Neural progenitor cell (in vitro differentiated cells): Measurements from ENCODE around the gene PTTG1IP. TPM values are rescaled to one million over a fixed set of nuclear protein-coding genes. Genes with fewer than 3 reads are reported as not detected.

Experiments
- DNase-seq: peaks from one replicate; pipeline ENCODE4 v3.0.0-alpha.2; 2016; ENCODE audit warnings: low spot score
- H2AFZ ChIP-seq: fragments of 200-600 bp; sonication (generic); replicated peaks from 2 replicates; pipeline ENCODE4 v1.6.1; 2016; ENCODE audit warnings: antibody characterized with exemption
- H3F3A ChIP-seq: fragments of 200-600 bp; sonication (generic); 2 replicates; pipeline ENCODE4 v1.6.1; 2016; ENCODE audit warnings: antibody characterized with exemption, low read depth
- H3K27ac ChIP-seq: fragments of 200-600 bp; sonication (generic); 2 replicates; pipeline ENCODE4 v1.5.1; 2016; ENCODE audit warnings: mild to moderate bottlenecking
- H3K27me3 ChIP-seq: fragments of 200-600 bp; sonication (generic); 2 replicates; pipeline ENCODE4 v1.6.1; 2016; ENCODE audit warnings: mild to moderate bottlenecking, moderate library complexity
- H3K36me3 ChIP-seq: fragments of 200-600 bp; sonication (generic); 2 replicates; pipeline ENCODE4 v1.5.1; 2016
- H3K4me1 ChIP-seq: fragments of 200-600 bp; sonication (generic); 2 replicates; pipeline ENCODE4 v1.6.1; 2016; ENCODE audit warnings: mixed run types
- H3K4me2 ChIP-seq: fragments of 200-600 bp; sonication (generic); 2 replicates; pipeline ENCODE4 v1.6.1; 2016
- H3K4me3 ChIP-seq: fragments of 200-600 bp; sonication (generic); 2 replicates; pipeline ENCODE4 v1.5.1; 2016
- H3K79me2 ChIP-seq: fragments of 200-600 bp; sonication (generic); 2 replicates; pipeline ENCODE4 v1.6.1; 2016; ENCODE audit warnings: low read depth
- H3K9ac ChIP-seq: fragments of 200-600 bp; sonication (generic); 2 replicates; pipeline ENCODE4 v1.6.1; 2016
- H3K9me3 ChIP-seq: fragments of 200-600 bp; sonication (generic); 2 replicates; pipeline ENCODE4 v1.5.1; 2016; ENCODE audit warnings: low read depth
- H4K20me1 ChIP-seq: fragments of 200-600 bp; sonication (generic); 2 replicates; pipeline ENCODE4 v1.6.1; 2016; ENCODE audit warnings: low read depth
- H3K27ac Mint-ChIP-seq: 3 replicates; pipeline ENCODE4 v1.8.0; 2021; ENCODE audit warnings: mixed read lengths
- H3K27me3 Mint-ChIP-seq: 2 replicates; pipeline ENCODE4 v1.8.0; 2022; ENCODE audit warnings: low read depth, mild to moderate bottlenecking, inconsistent platforms, moderate library complexity, mixed read lengths; ENCODE audit not compliant: insufficient read depth
- H3K36me3 Mint-ChIP-seq: 3 replicates; pipeline ENCODE4 v1.8.0; 2021; ENCODE audit warnings: mixed read lengths
- H3K4me1 Mint-ChIP-seq: 3 replicates; pipeline ENCODE4 v1.8.0; 2021; ENCODE audit warnings: mixed read lengths
- H3K4me3 Mint-ChIP-seq: 3 replicates; pipeline ENCODE4 v1.8.0; 2021; ENCODE audit warnings: mild to moderate bottlenecking, moderate library complexity, mixed read lengths
- H3K9me3 Mint-ChIP-seq: 3 replicates; pipeline ENCODE4 v1.8.0; 2020; ENCODE audit warnings: mixed read lengths
- EZH2 ChIP-seq: fragments of 200-600 bp; sonication (generic); IDR thresholded peaks from 2 replicates; pipeline ENCODE4 v1.6.1; 2017; ENCODE audit warnings: antibody characterized with exemption, mild to moderate bottlenecking, moderate library complexity
- EZH2phosphoT487 ChIP-seq: fragments of 200-600 bp; sonication (generic); IDR thresholded peaks from 2 replicates; pipeline ENCODE4 v1.6.1; 2017; ENCODE audit warnings: antibody characterized with exemption
- total RNA-seq: library from RNA; depleted of rRNA; stranded (reverse); fragments of >200 nt; gene quantifications from 2 replicates; pipeline ENCODE4 v1.2.3, GENCODE V29; 2015; ENCODE audit warnings: low replicate concordance
- TF ChIP-seq, protein P1 (sequence below): fragments of 200-600 bp; sonication (generic); IDR thresholded peaks from 2 replicates; pipeline ENCODE4 v1.5.1; 2017; ENCODE audit warnings: antibody characterized with exemption, mild to moderate bottlenecking

PTTG1IP gene
- total RNA-seq, 1 donor from 2014 or later = 162 TPM

DNA sequence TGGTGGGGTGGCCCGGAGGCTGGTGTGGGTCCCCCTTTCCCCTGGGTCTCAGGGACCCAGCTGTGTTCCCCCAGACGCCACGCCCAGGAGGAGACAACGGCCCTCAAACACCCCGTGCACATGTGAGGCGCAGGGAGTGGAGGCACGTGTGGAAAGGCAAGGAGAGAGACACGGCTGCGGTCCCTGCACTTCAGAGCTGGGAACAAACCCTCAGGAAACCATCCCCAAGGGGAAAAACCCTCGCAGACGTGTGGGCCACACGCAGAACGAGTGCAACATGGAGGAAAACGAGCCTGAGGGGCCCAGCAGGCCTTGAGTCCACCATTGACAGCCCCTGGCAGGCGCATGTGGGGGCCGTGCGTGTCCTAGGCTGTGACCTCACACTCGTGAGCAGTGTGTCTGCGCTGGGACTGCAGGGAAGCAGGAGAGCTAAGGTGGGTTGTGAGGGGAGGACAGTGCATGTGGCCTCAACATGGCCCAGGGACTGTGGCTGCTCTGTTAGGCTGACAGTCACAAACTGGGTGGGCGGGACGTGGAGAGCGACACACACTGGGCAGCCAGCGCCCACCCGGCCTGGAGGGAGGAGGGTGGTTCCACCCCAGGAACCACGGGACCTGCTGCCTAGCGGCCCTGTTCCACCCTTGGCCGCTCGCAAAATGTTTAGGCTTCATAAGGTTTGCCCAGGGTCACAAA lies 27.2 kb upstream of the PTTG1IP start:
- H3K79me2 ChIP-seq = no peaks in the 10 kb centered on the region
- peaks cover 10% of the 10 kb centered on the region for H3K27me3 Mint-ChIP-seq
- no peak overlapping the region for H3K4me2 ChIP-seq
- no peaks in the 10 kb centered on the region for H4K20me1 ChIP-seq
- peaks cover 10% of the 10 kb centered on the region for H3K4me1 ChIP-seq
- H3K27ac ChIP-seq = no peak overlapping the region
- H3K9ac ChIP-seq = no peak overlapping the region
- no peaks in the 10 kb centered on the region for H3K36me3 Mint-ChIP-seq
- H3K36me3 ChIP-seq = no peaks in the 10 kb centered on the region
- H3K4me3 ChIP-seq = no peak overlapping the region
- no peak for TF ChIP-seq EZH2
- TF ChIP-seq EZH2phosphoT487 = no peak
- TF ChIP-seq, protein P1, sequence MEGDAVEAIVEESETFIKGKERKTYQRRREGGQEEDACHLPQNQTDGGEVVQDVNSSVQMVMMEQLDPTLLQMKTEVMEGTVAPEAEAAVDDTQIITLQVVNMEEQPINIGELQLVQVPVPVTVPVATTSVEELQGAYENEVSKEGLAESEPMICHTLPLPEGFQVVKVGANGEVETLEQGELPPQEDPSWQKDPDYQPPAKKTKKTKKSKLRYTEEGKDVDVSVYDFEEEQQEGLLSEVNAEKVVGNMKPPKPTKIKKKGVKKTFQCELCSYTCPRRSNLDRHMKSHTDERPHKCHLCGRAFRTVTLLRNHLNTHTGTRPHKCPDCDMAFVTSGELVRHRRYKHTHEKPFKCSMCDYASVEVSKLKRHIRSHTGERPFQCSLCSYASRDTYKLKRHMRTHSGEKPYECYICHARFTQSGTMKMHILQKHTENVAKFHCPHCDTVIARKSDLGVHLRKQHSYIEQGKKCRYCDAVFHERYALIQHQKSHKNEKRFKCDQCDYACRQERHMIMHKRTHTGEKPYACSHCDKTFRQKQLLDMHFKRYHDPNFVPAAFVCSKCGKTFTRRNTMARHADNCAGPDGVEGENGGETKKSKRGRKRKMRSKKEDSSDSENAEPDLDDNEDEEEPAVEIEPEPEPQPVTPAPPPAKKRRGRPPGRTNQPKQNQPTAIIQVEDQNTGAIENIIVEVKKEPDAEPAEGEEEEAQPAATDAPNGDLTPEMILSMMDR = no peak
- no peaks in the 10 kb centered on the region for H3K9me3 ChIP-seq
- H3K27ac Mint-ChIP-seq = no peak overlapping the region
- DNase-seq = no peak
- peaks cover 15% of the 10 kb centered on the region for H3K4me1 Mint-ChIP-seq
- peaks cover 9% of the 10 kb centered on the region for H3F3A ChIP-seq
- H2AFZ ChIP-seq = no peak overlapping the region
- H3K4me3 Mint-ChIP-seq = no peak overlapping the region
- no peaks in the 10 kb centered on the region for H3K27me3 ChIP-seq
- no peaks in the 10 kb centered on the region for H3K9me3 Mint-ChIP-seq

DNA sequence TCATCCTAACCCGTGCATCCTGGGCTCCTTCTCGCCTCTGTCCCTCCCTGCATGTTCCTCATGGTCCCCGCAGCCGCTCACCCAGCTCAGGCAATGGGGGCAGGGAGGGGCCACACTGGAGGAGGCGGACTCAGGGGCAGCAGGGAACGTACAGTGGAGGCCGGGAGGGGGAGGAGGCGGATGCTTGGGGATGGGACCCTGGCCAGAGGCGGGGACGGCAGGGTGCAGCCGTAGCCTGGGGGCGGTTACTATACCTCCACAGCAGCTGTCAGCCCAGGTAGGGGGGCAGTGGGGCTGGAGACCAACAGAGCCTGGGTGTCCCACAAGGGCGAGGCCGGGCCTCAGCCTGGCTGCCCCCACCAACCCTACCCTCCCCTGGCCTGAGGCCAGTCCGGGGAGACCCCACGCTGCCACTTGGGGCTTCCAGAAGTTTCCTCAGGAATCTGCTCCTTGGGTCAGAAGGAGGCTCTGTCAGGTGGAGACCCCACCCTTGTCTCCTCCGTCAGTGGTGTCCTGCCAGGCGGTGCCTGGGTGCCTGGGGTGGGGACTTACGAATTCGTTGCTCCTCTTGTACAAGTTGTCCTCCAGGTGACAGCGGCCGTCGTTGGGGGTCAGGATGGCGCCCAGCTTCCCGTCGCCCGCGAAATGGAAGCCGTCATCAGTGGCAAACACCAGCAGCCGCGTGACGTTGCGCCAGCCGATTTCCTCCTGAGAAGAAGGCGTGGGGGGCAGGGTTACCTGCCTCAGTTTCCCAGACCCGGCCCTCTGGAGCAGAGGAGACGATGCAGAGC lies 26.5 kb upstream of the PTTG1IP start:
- Histone ChIP-seq H3K4me2 (no peak overlapping the region), H3K27ac (no peak overlapping the region), H4K20me1 (no peaks in the 10 kb centered on the region), H3K4me1 (peaks cover 10% of the 10 kb centered on the region), H3K79me2 (no peaks in the 10 kb centered on the region), H3K36me3 (no peaks in the 10 kb centered on the region), H3F3A (peaks cover 9% of the 10 kb centered on the region), H3K9me3 (no peaks in the 10 kb centered on the region), H3K4me3 (no peak overlapping the region), H3K9ac (no peak overlapping the region), H3K27me3 (no peaks in the 10 kb centered on the region), H2AFZ (no peak overlapping the region)
- Mint-ChIP-seq H3K4me1 (peaks cover 15% of the 10 kb centered on the region), H3K27ac (no peak overlapping the region), H3K4me3 (no peak overlapping the region), H3K36me3 (no peaks in the 10 kb centered on the region), H3K27me3 (peaks cover 14% of the 10 kb centered on the region), H3K9me3 (no peaks in the 10 kb centered on the region)
- TF ChIP-seq EZH2phosphoT487 (no peak), EZH2 (no peak)
- TF ChIP-seq, protein P1 = no peak
- no peak for DNase-seq

DNA sequence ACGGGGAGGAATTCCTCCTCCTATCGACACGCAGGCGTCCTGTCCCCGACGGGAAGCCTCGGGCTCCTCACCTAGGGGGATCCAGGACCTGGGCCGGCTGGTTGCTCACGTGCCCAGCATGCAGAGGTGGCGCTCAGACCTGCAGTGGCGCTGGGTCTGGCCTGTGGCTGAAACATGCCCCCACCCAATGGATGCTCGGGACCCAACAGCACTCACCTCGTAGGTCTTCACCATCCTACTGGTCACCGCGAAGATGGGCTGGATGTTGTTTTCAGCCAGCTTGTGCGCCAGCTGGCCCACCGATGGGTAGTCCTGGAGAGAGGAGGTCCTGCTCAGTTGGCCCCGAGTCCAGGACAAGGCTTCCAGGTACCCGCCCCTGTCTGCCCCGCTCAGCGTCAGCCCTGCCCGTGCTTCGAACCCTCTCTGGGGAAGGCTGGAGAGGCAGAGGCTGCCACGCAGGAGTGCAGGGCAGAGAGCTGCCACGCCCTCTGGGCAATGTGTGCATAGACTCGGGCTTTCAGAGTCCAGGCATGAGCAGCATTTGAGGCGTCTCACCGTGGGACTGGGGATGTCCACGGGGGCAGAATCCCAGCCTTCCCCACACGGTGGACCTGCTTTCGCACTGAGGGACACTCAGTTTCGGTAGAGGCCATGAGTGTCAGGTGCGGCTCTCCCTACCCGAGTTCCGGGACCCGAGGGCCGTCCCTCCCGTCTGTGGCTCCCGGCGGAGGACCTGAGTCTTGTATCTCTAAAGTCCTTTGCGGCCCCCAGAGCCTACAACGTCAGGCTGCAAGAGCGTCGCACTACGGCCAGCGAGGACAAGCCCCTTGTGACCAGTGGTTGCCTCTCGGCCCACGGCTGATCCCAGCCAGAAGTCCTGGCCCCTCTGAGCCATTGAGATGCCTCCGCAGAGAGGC lies 25.6 kb upstream of the PTTG1IP start:
- no peak overlapping the region for H3K27ac Mint-ChIP-seq
- Histone ChIP-seq H3K36me3 (no peaks in the 10 kb centered on the region), H4K20me1 (no peaks in the 10 kb centered on the region), H3K4me3 (no peak overlapping the region), H3K27ac (no peak overlapping the region), H2AFZ (no peak overlapping the region), H3K9ac (no peak overlapping the region), H3K4me1 (peaks cover 10% of the 10 kb centered on the region), H3K27me3 (no peaks in the 10 kb centered on the region), H3K79me2 (no peaks in the 10 kb centered on the region), H3K4me2 (no peak overlapping the region), H3F3A (peaks cover 9% of the 10 kb centered on the region), H3K9me3 (no peaks in the 10 kb centered on the region)
- no peak for TF ChIP-seq EZH2phosphoT487
- TF ChIP-seq, protein P1 = no peak
- no peak for TF ChIP-seq EZH2
- no peaks in the 10 kb centered on the region for H3K36me3 Mint-ChIP-seq
- H3K4me3 Mint-ChIP-seq = no peak overlapping the region
- peaks cover 12% of the 10 kb centered on the region for H3K4me1 Mint-ChIP-seq
- H3K9me3 Mint-ChIP-seq = no peaks in the 10 kb centered on the region
- peaks cover 12% of the 10 kb centered on the region for H3K27me3 Mint-ChIP-seq
- DNase-seq = no peak
